Stimulated activated CD8-positive, alpha-beta memory T cell treated with anti-CD3 and anti-CD28 coated beads, Interleukin-12 subunit alpha, Interleukin-12 subunit beta, amount 100 ng/mL, for 4 hours (primary cell): ENCODE results near the gene NME7.
"Not testable (repeated sequence)": the region's sequence is repeated elsewhere in the genome, so short reads cannot be mapped to it uniquely, and the experiment has no call there.

ENCODE experiments used
- DNase-seq: peaks from one replicate; pipeline ENCODE4 v3.0.0-alpha.2; 2020; ENCODE audit warnings: low read depth

NME7 gene

GRCh38 chr1:169127305-169127704 lies 240.3 kb downstream of the NME7 start:
- DNase-seq, result no peak

GRCh38 chr1:169126335-169126734 lies 241.3 kb downstream of the NME7 start:
- DNase-seq, result no peak

- DNase-seq, result not testable (repeated sequence)
These were observed 242.0 kb downstream of the NME7 start for GRCh38 chr1:169125597-169125996.

DNA sequence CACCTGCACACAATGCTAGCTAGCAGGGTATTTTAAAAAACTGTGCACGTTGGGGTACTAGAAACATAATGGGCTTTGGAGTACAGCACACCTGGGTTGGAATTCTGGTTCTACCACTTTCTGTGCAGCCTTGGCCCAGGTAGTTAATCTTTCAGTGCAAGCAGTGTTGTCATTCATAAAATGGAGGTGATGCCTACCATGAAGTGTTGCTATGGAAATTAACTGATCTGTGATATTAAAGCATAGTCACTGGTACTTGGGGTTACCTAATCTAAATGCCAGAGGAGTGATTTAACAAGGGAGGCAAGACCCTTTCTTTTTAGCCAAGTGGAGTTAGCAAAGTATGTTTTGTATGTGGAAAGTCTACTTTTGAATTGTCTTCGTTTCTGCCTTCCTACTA lies 243.1 kb downstream of the NME7 start:
- no peak for DNase-seq

DNA sequence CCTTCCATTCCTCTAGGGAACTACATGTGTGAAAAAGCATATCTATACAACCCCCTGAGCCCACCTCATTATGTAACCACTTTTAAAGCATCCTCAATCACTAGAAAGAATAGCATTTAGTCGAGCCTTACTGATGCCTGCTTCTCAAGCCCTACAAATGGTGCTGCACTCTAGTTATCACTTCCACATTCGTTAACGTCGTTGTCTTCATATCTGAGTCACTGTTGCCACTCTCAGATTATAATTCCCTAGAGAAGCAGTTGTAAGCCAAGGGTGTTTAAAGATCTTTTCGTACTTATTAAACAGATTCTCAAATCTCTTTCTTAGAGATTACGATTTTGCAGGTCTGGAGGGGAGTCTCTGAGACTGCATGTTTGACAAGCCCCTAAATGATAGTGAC lies 244.6 kb downstream of the NME7 start:
- DNase-seq, result no peak

DNA sequence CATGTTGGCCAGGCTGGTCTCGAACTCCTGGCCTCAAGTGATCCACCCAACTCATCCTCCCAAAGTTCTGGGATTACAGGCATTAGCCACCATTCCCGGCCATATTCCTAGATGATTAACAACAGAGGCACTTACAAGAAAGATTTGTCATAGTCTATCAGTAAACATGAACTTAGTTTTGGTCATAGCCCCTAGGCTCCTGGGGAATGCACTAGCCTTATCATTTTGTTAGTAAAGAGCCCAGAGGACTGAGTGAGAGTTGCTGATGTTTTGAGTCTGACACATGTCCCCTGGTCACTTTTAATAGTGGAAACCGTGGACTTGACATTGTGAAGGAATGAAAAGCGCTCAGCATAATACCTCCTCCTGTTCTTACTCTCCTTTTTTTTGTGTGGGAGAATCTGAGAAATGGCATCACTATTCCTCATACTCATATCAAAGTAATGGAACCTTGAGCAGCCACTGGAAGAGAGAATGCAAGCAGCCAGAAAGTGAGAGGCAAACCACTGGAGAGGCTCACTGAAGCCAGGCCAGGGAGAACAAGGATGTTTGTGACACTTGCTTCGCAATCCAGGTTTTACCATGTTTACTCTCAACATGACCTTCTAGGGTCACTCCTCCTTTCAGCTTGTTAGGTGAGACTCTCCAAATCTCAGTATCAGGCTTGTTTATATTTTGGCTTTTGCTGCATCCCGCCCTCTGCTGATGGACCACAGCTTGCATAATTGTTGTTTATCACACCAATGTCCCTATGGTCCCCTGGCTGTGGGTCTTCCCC lies 246.3 kb downstream of the NME7 start:
- no peak for DNase-seq

DNA sequence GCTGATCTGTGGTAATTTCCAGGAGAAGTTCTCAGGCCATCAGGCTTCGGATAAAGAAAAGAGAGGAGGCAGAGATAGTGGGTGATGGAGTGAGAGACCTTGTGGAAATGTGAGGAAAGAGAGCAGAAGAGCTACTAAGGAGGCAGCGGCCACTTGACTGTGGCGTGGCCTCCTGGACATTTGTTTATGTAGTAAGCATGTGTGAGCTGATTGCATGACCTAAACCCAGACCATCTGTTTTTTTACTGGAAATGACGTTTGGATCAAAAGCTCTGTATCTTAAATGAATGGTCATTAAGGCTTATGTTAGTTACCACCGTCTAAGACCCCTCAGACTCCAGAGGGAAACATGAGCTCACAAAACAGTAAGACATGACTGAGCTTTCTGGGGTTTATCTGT lies 247.5 kb downstream of the NME7 start:
- no peak for DNase-seq

DNA sequence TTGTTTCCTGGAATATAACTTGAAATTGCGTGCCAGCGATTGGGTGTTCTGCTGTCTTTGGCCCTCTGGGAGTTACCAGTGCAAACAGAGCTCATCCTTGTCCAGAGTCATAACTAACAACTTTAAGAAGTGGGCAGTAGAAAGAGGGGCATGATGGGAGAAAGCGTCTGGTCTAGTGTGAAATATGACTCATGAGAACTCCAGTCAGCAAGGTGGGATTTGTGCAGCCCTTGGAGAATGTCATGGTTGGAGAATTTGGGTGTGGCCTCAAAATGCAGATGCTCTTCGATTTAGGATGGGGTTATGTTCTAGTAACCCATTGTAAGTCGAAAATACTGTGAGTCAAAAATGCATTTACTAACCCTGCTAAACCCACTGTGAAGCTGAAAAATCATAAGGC lies 248.2 kb downstream of the NME7 start:
- no peak for DNase-seq

GRCh38 chr1:169118227-169118626 lies 249.4 kb downstream of the NME7 start:
- no peak for DNase-seq

DNA sequence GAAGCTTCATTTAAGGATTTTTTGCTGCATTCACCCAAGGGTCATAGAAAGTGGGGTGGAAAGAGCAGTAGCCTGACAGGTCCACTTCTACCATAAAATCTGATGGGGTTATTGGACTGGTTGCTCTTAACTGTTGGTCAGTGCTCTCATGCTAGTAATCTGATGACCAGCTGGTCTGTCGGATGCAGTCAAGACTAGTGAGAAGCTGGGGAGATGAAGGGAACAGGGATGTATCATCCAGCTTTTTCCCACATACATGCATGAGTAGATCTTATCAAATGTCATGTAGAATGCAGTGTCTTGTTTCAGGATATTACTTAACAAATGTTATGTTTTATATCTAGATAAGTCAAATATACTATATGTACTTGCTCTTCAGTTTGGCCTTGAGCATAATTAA lies 250.0 kb downstream of the NME7 start:
- no peak for DNase-seq

DNA sequence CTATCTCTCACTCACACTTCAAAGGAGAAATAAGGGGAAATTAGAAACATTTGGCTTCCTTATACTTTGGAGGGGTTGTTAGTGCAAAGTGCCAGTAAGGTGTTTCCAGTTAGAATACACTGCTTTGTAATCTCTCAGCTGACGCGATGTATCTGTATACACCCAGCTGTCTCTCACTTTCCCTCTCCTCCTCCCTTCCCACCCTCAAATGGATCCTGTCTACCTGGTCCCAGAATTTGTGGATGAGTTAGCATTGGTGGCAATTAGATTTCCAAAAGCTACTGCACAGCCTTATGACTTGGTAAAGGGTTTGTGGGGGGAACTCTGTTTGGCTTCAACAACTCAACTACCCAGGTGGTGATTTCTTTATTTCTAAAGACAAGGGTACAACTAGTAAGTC lies 250.6 kb downstream of the NME7 start:
- no peak for DNase-seq

- no peak for DNase-seq
These were observed 251.6 kb downstream of the NME7 start for GRCh38 chr1:169115891-169116585.

DNA sequence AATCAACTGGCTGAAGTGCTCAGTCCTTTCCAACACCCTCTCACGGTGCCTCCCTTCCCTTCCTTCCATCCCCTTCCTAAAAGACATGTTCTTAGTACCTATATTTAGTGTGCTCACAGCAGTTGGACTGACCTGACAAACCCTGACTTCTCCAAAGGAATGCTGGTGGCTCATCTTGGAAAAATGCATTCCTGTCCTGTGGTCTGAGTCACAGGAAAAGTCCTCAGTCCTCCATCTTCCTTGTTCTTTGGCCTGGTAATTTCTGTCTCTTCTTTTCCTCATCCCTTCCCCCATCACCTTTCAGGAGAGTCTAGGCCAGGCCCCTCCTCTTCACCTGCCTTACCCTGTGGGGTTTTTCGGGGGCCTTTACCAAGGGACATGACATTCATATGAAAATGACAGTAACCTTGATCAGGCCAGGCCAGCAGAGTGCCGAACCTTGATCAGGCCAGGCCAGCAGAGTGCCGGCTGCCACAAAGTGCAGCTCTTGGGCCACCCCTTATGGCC lies 253.9 kb downstream of the NME7 start:
- no peak for DNase-seq

- DNase-seq, result no peak
These were observed 255.4 kb downstream of the NME7 start for GRCh38 chr1:169112241-169112640.

DNA sequence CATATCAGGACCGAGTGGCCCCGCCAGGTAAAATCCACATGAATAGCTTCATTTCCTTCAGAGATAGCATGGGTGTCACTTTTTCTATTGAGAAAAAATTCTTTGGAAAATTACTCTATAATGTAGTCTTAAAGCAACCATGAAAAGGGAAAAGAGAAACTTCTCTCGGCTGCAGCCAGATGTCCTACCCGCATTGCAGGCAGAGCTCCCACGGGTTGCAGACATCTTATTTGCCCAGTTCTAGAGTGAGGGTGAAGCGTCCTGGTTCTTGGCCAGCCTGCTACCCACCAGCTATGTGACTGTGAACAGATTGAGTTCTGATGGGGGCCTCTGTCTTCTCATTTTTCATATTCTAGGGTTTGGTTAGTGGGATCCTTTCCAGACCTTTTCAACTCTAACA lies 256.1 kb downstream of the NME7 start:
- DNase-seq, result no peak

- no peak for DNase-seq
These were observed 256.7 kb downstream of the NME7 start for GRCh38 chr1:169110689-169111447.

DNA sequence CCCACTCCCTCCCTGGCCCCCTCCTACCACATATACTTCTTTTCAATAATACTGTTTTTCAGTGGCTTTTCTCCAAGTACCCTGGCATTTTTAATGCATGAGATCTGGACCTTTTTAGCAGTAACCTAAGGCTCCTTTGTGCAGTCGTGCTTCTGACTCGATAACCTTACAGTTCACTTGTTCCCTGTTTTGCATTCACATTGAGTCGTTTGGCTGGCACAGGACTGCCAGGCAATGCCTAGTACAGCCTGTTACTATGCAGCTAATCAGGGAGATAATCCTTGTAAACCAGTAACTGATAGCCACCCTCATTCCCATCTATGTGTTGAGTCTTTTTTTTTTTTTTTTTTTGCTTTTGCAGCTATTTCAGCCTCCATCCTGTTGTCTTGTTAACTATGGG lies 257.4 kb downstream of the NME7 start:
- DNase-seq, result no peak

GRCh38 chr1:169109561-169110134 lies 257.9 kb downstream of the NME7 start:
- no peak for DNase-seq

DNA sequence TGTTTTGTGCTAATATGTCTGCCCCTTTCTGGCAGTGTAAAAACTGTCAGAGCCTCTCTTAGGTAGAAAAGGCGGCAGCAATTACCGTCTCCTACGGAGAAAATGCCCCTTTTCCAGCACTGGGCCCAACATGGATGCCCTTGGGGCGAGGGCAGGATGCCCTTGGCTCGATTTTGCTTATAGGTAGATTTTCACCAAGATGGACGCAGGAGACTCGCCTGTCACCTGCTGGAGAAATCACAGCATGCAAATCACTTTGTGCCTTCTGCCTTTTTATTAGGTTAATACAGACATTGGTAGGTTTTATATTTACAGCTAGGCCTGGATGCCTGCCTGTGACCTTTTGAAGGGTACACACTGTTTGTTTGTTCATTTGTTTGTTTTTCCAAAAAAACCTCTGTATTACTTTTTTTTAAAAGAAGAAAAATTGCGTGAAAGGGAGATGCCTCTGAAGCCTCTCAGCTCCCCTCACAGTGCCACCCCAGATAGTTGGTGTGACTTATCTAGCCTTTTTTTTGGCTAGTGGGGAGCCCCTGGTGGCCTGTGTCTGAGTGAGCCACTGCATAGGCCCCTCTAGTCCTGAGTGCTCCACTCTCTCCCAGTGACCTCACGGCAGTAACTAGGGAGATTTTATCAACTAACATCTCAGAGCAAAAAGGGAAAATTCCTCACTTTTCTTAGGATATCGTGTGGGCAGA lies 258.6 kb downstream of the NME7 start:
- no peak for DNase-seq

GRCh38 chr1:169108223-169108622 lies 259.4 kb downstream of the NME7 start:
- DNase-seq, result no peak

GRCh38 chr1:169107603-169108208 lies 259.9 kb downstream of the NME7 start:
- no peak for DNase-seq
